ENCODE measurements around the gene DNAJC17.
A peak's percentile ranks its signal among the peaks of the same experiment; 100 is the strongest.

Gene DNAJC17

GRCh38 chr15:40836020-40836419 is 28.7 kb upstream of the DNAJC17 start:
- H3K27me3 ChIP-seq (ENCODE audit: control insufficient read depth, insufficient read depth, low read length), result no peaks in the 10 kb centered on the region
- H2AFZ ChIP-seq, result no peak overlapping the region
- TF ChIP-seq CTCF (IDR thresholded peaks at IDR 0.05), result no peak
- H3K4me1 ChIP-seq, result no peaks in the 10 kb centered on the region
- H3K79me2 ChIP-seq, result no peaks in the 10 kb centered on the region
- H3K4me2 ChIP-seq (ENCODE audit: low read length), result no peak overlapping the region
- H3K4me3 ChIP-seq (ENCODE audit: low read depth, low read length), result no peak overlapping the region
- no peaks in the 10 kb centered on the region for H3K9me3 ChIP-seq (ENCODE audit: control insufficient read depth, low read length)
- no peaks in the 10 kb centered on the region for H3K36me3 ChIP-seq (ENCODE audit: control insufficient read depth, insufficient read depth, low read length)
- no peak overlapping the region for H3K9ac ChIP-seq
- H3K27ac ChIP-seq, result no peak overlapping the region

- Histone ChIP-seq H3K79me2 (no peaks in the 10 kb centered on the region), H3K4me1 (no peaks in the 10 kb centered on the region), H3K36me3 (ENCODE audit: control insufficient read depth, insufficient read depth, low read length) (no peaks in the 10 kb centered on the region), H3K9ac (no peak overlapping the region), H3K4me2 (ENCODE audit: low read length) (no peak overlapping the region), H3K27me3 (ENCODE audit: control insufficient read depth, insufficient read depth, low read length) (no peaks in the 10 kb centered on the region), H3K9me3 (ENCODE audit: control insufficient read depth, low read length) (no peaks in the 10 kb centered on the region), H3K27ac (peak overlapping the region; percentile 55), H3K4me3 (ENCODE audit: low read depth, low read length) (no peak overlapping the region), H2AFZ (no peak overlapping the region)
- no peak for TF ChIP-seq CTCF (IDR thresholded peaks at IDR 0.05)
Measured at GRCh38 chr15:40832903-40833302, 25.6 kb upstream of the DNAJC17 start.

- H3K4me3 ChIP-seq (ENCODE audit: low read depth, low read length), result no peak overlapping the region
- no peaks in the 10 kb centered on the region for H3K36me3 ChIP-seq (ENCODE audit: control insufficient read depth, insufficient read depth, low read length)
- no peak overlapping the region for H3K4me2 ChIP-seq (ENCODE audit: low read length)
- H3K9ac ChIP-seq, result no peak overlapping the region
- no peaks in the 10 kb centered on the region for H3K27me3 ChIP-seq (ENCODE audit: control insufficient read depth, insufficient read depth, low read length)
- no peak for TF ChIP-seq CTCF (IDR thresholded peaks at IDR 0.05)
- H3K27ac ChIP-seq, result no peak overlapping the region
- no peaks in the 10 kb centered on the region for H3K79me2 ChIP-seq
- H3K4me1 ChIP-seq, result peaks cover under 1% of the 10 kb centered on the region
- H3K9me3 ChIP-seq (ENCODE audit: control insufficient read depth, low read length), result no peaks in the 10 kb centered on the region
- no peak overlapping the region for H2AFZ ChIP-seq
Measured at GRCh38 chr15:40831861-40832260, 24.6 kb upstream of the DNAJC17 start.

GRCh38 chr15:40830884-40831283 is 23.6 kb upstream of the DNAJC17 start:
- Histone ChIP-seq H3K9ac (no peak overlapping the region), H3K27ac (no peak overlapping the region), H3K9me3 (ENCODE audit: control insufficient read depth, low read length) (no peaks in the 10 kb centered on the region), H3K27me3 (ENCODE audit: control insufficient read depth, insufficient read depth, low read length) (no peaks in the 10 kb centered on the region), H3K4me2 (ENCODE audit: low read length) (no peak overlapping the region), H3K36me3 (ENCODE audit: control insufficient read depth, insufficient read depth, low read length) (no peaks in the 10 kb centered on the region), H2AFZ (no peak overlapping the region), H3K4me1 (peaks cover 9% of the 10 kb centered on the region), H3K79me2 (no peaks in the 10 kb centered on the region), H3K4me3 (ENCODE audit: low read depth, low read length) (no peak overlapping the region)
- TF ChIP-seq CTCF (IDR thresholded peaks at IDR 0.05), result no peak

- Histone ChIP-seq H3K27ac (no peak overlapping the region), H3K4me2 (ENCODE audit: low read length) (no peak overlapping the region), H3K9ac (no peak overlapping the region), H2AFZ (no peak overlapping the region), H3K27me3 (ENCODE audit: control insufficient read depth, insufficient read depth, low read length) (no peaks in the 10 kb centered on the region), H3K9me3 (ENCODE audit: control insufficient read depth, low read length) (no peaks in the 10 kb centered on the region), H3K79me2 (no peaks in the 10 kb centered on the region), H3K4me3 (ENCODE audit: low read depth, low read length) (no peak overlapping the region), H3K4me1 (peaks cover 13% of the 10 kb centered on the region), H3K36me3 (ENCODE audit: control insufficient read depth, insufficient read depth, low read length) (no peaks in the 10 kb centered on the region)
- no peak for TF ChIP-seq CTCF (IDR thresholded peaks at IDR 0.05)
Measured at GRCh38 chr15:40829115-40829514, 21.8 kb upstream of the DNAJC17 start.

All from parathyroid adenoma (tissue), 2 donors.